HG03108 (cell line): ENCODE measurements around the gene MB.
"Not testable (repeated sequence)": the region's sequence is repeated elsewhere in the genome, so short reads cannot be mapped to it uniquely, and the experiment has no call there.

Experiments
- ATAC-seq: cut with Tn5 transposase; IDR thresholded peaks from one replicate; pipeline ENCODE4 v1.9.1; 2021; ENCODE audit warnings: moderate library complexity; ENCODE audit not compliant: unreplicated experiment

MB gene

GRCh38 chr22:35638001-35638400 lies 20.9 kb upstream of the MB start:
- ATAC-seq = no peak

- no peak for ATAC-seq
Observed at GRCh38 chr22:35637254-35637653, 20.1 kb upstream of the MB start.

- no peak for ATAC-seq
Observed at GRCh38 chr22:35634943-35635540, 17.9 kb upstream of the MB start.

- ATAC-seq = no peak
Observed at GRCh38 chr22:35634015-35634414, 16.9 kb upstream of the MB start.

GRCh38 chr22:35633520-35633919 lies 16.4 kb upstream of the MB start:
- ATAC-seq = no peak

- ATAC-seq = no peak
Observed at GRCh38 chr22:35632935-35633334, 15.8 kb upstream of the MB start.

GRCh38 chr22:35631597-35631996 lies 14.5 kb upstream of the MB start:
- no peak for ATAC-seq

- ATAC-seq = no peak
Observed at GRCh38 chr22:35630891-35631290, 13.8 kb upstream of the MB start.

GRCh38 chr22:35630387-35630793 lies 13.3 kb upstream of the MB start:
- ATAC-seq = no peak

GRCh38 chr22:35629406-35630216 lies 12.5 kb upstream of the MB start:
- ATAC-seq = no peak

GRCh38 chr22:35628732-35629131 lies 11.6 kb upstream of the MB start:
- no peak for ATAC-seq

GRCh38 chr22:35627267-35628041 lies 10.3 kb upstream of the MB start:
- no peak for ATAC-seq

- no peak for ATAC-seq
Observed at GRCh38 chr22:35625763-35626432, 8.8 kb upstream of the MB start.

GRCh38 chr22:35624547-35624946 lies 7.4 kb upstream of the MB start:
- no peak for ATAC-seq

- not testable (repeated sequence) for ATAC-seq
Observed at GRCh38 chr22:35623885-35624284, 6.8 kb upstream of the MB start.

- no peak for ATAC-seq
Observed at GRCh38 chr22:35622191-35622913, 5.2 kb upstream of the MB start.

- no peak for ATAC-seq
Observed at GRCh38 chr22:35621451-35621850, 4.3 kb upstream of the MB start.

GRCh38 chr22:35620624-35621251 lies 3.6 kb upstream of the MB start:
- no peak for ATAC-seq

- no peak for ATAC-seq
Observed at GRCh38 chr22:35619336-35620094, 2.4 kb upstream of the MB start.
